Measurements from ENCODE around the gene NSD2. TPM values are rescaled to one million over a fixed set of nuclear protein-coding genes. Genes with fewer than 3 reads are reported as not detected.
"Not testable (repeated sequence)": the region's sequence is repeated elsewhere in the genome, so short reads cannot be mapped to it uniquely, and the experiment has no call there.

NSD2 gene
- polyA plus RNA-seq, 12 donors, result 40.2 to 69.7 (median 52.1) TPM; not detected in 1

- DNase-seq, result no peak
Observed at GRCh38 chr4:1997712-1998111, 126.5 kb downstream of the NSD2 start.

DNA sequence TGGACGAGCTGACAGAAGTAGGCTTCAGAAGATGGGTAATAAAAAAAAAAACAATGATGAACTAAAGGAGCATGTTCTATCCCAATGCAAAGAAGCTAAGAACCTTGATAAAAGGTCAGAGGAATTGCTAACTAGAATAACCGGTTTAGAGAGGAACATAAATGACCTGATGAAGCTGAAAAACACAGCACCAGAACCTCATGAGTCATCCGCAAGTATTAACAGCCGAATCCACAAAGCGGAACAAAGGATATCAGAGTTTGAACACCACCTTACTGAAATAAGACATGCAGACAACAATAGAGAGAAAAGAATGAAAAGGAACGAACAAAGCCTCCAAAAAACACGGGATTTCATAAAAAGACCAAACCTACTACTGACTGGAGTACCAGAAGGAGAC, 127.1 kb downstream of the NSD2 start:
- no peak for DNase-seq

DNA sequence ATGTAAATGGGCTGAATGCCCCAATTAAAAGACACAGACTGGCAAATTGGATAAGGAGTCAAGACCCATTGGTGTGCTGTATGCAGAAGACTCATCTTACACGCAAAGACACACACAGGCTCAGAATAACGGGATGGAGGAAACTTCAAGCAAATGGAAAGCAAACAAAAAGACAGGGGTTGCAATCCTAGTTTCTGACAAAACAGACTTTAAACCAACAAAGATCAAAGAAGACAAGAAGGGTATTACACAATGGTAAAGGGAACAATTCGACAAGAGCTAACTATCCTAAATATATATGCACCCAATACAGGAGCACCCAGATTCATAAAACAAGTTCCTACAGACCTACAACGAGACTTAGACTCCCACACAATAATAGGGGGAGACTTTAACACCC, 128.1 kb downstream of the NSD2 start:
- DNase-seq, result not testable (repeated sequence)

- not testable (repeated sequence) for DNase-seq
Observed at GRCh38 chr4:2003361-2003760, 132.2 kb downstream of the NSD2 start.

DNA sequence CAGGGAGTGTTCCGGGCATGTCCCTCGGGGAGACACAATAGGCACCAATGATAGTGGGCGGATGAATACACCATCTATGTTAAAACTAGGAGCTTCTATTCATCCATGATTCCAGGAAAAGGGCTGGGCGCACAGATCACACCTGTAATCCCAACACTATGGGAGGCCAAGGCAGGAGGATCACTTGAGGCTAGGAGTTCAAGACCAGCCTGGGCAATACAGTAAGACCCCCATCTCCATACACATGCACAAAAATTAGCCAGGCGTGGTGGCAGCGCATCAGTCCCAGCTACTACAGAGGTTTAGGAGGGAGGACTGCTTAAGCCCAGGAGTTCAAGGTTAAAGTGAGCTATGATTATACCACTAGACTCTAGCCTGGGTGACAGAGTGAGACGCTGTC, 135.2 kb downstream of the NSD2 start:
- no peak for DNase-seq

DNA sequence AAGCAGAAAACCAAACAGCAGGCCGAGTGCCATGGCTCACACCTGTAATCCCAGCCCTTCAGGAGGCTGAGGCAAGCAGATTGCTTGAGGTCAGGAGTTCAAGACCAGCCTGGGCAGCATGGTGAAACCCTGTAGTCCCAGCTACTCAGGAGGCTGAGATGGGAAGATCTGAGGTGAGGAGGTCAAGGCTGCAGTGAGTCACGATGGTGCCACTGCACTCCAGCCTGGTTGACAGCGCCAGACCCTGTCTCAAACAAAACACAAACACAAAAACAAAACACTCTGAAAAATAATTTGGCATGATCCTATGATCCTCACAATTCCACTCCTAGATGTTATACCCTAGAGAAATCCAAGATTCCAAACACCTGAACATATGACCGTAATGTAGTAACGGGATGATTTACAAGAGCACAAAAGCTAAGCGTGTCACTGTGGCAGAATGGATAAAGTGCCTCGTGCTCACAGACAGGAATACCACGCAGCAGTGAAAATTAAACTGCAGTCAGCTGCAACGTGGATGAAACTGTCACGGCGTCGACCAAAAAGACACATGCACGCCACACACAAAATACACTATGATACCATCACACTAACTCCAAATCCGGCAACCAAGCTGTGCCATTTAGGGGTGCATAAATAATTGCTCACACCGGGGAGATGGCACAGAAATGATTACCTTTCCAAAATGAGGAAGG, 135.9 kb downstream of the NSD2 start:
- DNase-seq, result no peak

- DNase-seq, result no peak
Observed at GRCh38 chr4:2007804-2008670, 136.8 kb downstream of the NSD2 start.

GRCh38 chr4:2008671-2008920, 137.4 kb downstream of the NSD2 start:
- DNase-seq, result no peak

- peak; percentile 96 for DNase-seq
Observed at GRCh38 chr4:2008921-2009650, 137.9 kb downstream of the NSD2 start, which contains the start of gene NELFA. Gene NELFA, minus strand, starts transcription at chr4:2008974. Its CDS starts 15 bp downstream, at chr4:2008959.

DNA sequence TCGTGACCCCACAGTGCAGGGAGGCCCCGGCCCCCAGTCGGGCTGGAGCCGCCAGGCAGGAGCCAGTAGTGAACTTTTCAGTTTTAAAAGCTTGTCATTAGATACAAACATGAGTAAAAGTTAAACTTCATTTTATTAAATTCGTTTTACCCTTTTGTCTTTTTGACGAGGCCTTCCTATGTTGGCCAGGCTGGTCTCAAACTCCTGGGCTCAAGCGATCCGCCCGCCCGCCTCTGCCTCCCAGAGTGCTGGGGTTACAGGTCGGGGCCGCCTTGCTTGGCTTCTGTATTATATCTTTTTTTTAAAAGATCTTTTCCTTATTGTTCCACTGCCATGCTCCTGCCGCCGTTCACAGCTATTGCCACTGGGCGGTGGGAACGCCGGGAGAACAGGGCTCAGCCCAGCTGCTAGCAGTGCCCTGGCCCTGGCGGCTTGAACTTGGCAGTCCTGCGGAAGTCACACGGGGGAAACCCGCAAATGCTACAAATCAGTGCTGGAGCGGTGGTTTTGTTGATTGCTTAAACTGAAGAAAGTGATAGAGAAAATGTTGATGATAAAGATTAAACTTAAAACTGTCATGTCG, 138.5 kb downstream of the NSD2 start:
- peak; percentile 23 for DNase-seq

DNA sequence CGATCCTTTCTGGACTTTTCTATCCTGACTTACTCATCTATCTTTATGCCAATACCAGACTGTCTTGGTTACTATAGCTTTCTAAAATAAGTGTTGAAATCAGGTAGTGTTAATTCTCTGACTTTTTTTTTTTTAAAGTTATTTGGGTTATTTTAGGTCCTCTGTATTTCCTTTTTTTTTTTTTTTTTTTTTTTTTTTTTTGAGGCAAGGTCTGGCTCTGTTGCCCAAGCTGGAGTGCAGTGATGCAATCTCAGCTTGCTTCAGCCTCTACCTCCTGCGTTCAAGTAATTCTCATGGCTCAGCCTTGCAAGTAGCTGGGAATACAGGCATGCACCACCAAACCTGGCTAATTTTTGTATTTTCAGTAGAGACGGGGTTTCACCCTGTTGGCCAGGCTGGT, 140.4 kb downstream of the NSD2 start:
- DNase-seq, result no peak

DNA sequence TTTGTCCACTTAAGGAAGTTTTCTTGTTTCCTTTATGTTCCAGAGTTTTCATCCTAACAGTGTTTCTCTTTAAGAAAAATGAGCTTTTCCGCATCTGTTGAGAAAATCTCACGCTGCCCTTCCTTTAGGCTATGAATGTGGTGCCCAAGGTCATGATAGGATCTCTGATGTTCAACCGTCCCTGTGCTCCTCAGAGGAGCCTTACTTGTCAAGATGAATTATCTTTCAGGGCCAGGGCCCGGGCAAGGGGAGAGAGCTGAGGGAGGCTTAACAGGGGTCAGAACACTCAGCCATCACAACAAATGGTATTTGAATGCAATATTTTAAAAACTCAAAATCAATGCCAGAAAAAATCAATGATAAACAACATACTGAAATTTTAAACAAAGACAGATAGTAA, 143.8 kb downstream of the NSD2 start:
- DNase-seq, result no peak

GRCh38 chr4:2021358-2022018, 150.3 kb downstream of the NSD2 start:
- DNase-seq, result not testable (repeated sequence)

DNA sequence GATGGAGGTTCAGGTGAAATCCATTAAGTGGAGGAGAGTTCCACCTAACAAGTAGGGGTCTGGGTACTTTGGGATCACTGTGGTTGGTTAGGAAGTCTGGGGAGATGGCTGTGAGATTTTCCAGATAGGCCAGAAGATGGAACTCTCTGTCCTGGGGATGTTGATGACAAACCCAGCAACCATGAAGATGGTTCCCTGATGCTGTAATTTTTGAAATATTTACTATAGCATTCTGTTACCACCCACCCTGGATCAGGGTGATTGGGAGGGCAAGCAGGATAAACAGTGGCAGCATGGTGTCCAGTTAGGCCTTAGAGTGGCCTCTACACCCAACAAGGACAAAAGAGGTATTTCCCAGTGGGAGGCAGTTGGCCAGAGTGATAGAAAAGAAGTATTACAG, 153.5 kb downstream of the NSD2 start:
- no peak for DNase-seq

DNA sequence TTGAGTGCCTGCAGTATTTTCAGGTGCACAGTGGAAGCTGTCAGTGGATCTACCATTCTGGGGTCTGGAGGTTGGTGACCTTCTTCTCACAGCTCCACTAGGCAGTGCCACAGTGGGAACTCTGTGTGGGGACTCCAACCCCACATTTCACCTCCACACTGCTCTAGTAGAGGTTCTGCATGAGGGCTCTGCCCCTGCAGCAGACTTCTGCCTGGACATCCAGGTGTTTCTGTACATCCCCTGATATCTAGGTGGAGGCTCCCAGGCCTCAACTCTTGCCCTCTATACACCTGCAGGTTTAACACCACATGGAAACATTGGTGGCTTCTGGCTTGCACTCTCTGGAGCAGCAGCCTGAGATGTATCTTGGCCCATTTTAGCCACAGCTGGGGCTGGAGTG, 154.6 kb downstream of the NSD2 start:
- no peak for DNase-seq

- not testable (repeated sequence) for DNase-seq
Observed at GRCh38 chr4:2027120-2027519, 155.9 kb downstream of the NSD2 start.

DNA sequence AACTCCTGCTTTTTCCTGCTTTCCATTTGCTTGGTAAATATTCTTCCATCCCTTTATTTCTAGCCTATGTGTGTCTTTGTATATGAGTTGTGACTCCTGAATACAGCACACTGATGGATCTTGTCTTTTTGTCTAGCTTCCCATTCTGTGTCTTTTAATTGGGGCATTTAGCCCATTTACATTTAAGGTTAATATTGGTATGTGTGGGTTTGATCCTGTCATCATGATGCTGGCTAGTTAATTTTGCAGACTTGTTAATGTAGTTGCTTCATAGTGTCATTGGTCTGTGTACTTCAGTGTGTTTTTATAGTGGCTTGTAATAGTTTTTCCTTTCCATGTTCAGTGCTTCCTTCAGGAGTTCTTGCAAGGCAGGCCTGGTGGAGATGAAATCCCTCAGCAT, 160.0 kb downstream of the NSD2 start:
- DNase-seq, result not testable (repeated sequence)

Measured in muscle of arm (tissue), 12 donors.